HL-60 (cell line): ENCODE results near the gene PDCD6IP.

Experiments used
- CTCF ChIP-seq: IDR thresholded peaks from one replicate; pipeline ENCODE4 v1.5.1; 2011; ENCODE audit warnings: low read length, control low read depth, inconsistent platforms; ENCODE audit not compliant: insufficient read depth
- GABPA ChIP-seq: IDR thresholded peaks from 2 replicates; pipeline ENCODE4 v1.6.1; 2012; ENCODE audit warnings: low read depth
- POLR2AphosphoS5 ChIP-seq: IDR thresholded peaks from 2 replicates; pipeline ENCODE4 v1.6.1; 2012; ENCODE audit warnings: low read depth
- REST ChIP-seq: IDR thresholded peaks from 2 replicates; pipeline ENCODE4 v1.6.1; 2012; ENCODE audit warnings: low read depth; ENCODE audit not compliant: insufficient replicate concordance
- SPI1 ChIP-seq: IDR thresholded peaks from 2 replicates; pipeline ENCODE4 v1.6.1; 2012; ENCODE audit warnings: low read depth, mild to moderate bottlenecking, borderline replicate concordance

- no peak for TF ChIP-seq CTCF
- TF ChIP-seq REST = no peak
- no peak for TF ChIP-seq GABPA
- no peak for TF ChIP-seq SPI1
- TF ChIP-seq POLR2AphosphoS5 = no peak
Measured at GRCh38 chr3:33792167-33792892, 6.1 kb upstream of the PDCD6IP start.
